AG04449 (cell line): ENCODE measurements around the gene PRDM11.

Experiments
- CTCF ChIA-PET: fragments of 350-600 bp; formaldehyde crosslinking; extraction: SDS; loops from one replicate; lab custom pipeline; 2021; ENCODE audit warnings: antibody characterized with exemption; lab: Yijun Ruan, JAX
- POLR2A ChIA-PET: fragments of 400-600, 350-600 bp; formaldehyde crosslinking; extraction: SDS; loops from one replicate; lab custom pipeline; 2020; ENCODE audit warnings: antibody characterized with exemption, inconsistent platforms; lab: Yijun Ruan, JAX
- DNase-seq: peaks from one replicate; pipeline ENCODE4 v3.0.0-alpha.2; 2010; ENCODE audit warnings: low read depth, low spot score
- H3K4me3 ChIP-seq: 2 replicates; pipeline ENCODE4 v1.5.1; 2011; ENCODE audit warnings: low read depth, mild to moderate bottlenecking, control low read depth, low read length
- CTCF ChIP-seq: IDR thresholded peaks from one replicate; pipeline ENCODE4 v1.5.1; 2011; ENCODE audit warnings: mild to moderate bottlenecking, moderate library complexity, low read length, control low read depth, inconsistent platforms; ENCODE audit not compliant: insufficient read depth; ENCODE audit errors: missing control alignments

PRDM11 gene

DNA sequence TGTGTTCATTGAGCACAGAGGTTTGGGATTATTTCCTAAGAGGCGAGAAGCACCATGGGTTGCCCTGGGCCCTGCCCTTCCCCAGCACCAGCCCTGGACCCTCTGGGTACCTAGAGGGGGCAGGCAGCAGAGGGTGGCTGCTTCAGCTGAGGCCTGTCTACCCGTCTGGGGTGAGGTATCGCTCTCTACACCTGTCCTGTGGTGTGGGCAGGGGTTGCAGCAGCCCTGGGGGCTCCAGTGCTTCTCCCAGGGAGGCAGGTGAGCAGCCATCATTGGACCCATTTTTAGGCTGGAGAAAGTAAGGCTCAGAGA, 15.6 kb downstream of the PRDM11 start:
- ChIA-PET CTCF (interaction anchor here (1.1 to 1.6 kb wide), 2 partner anchors 41 to 51 kb away, joined by 3 to 4 read pairs; no protein-coding TSS in a partner anchor), POLR2A (no interaction called here)
- TF ChIP-seq CTCF = no peak
- H3K4me3 ChIP-seq = no peak overlapping the region
- no peak for DNase-seq

DNA sequence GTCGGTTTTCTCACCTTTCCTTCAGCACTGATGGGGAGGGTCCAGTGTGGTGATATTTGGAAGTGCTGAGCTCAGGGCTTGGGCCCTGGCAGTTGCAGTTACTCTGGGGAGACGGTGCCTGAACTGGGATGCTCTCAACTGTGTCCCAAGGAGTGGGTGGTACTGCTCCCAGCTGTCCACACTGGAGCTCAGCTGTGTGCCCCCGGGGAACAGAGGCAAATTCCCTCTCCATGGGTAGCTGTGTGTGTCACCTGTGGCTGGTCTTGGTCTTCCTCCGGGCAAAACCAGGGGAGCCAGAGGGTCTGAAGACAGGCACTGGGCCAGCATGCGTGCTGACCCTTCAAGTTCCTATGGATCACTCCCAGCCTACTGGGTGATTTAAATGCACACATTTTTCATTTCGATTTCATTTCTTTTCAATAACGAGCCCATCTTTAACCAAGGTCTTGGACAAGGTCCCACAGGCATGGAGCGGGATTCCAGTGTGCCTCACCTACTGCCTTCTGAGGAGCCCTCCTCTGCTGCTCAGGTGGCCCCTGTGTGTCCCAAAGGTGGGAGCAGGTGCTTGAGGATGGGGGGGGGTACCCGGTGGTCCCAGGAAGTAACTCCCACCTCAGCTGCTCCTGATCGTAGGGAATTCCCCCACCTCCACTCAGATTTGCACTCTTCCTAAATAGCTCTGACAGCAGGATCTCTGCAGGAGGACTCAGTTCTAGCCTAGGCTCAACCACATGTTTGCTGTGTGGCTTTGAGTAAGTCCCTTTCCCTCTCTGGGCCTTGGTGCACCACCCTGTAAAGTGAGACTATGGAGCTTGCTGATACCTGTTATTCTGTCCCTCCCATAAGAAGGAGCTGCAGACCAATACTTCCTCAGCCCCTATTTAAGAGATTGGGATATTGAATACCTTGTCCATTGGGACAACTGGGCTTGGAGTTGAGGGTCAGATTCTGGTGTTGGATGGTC, 16.8 kb downstream of the PRDM11 start:
- no peak for TF ChIP-seq CTCF
- ChIA-PET POLR2A (no interaction called here), CTCF (interaction anchor here (0.9 to 1.1 kb wide), 2 partner anchors 53 to 58 kb away, joined by 3 to 4 read pairs; no protein-coding TSS in a partner anchor)
- DNase-seq = no peak
- H3K4me3 ChIP-seq = no peak overlapping the region

- no peak for DNase-seq
- POLR2A ChIA-PET = no interaction called here
- no peak for TF ChIP-seq CTCF
- CTCF ChIA-PET = no interaction called here
- no peak overlapping the region for H3K4me3 ChIP-seq
Measured at GRCh38 chr11:45163956-45164575, 17.6 kb downstream of the PRDM11 start.

DNA sequence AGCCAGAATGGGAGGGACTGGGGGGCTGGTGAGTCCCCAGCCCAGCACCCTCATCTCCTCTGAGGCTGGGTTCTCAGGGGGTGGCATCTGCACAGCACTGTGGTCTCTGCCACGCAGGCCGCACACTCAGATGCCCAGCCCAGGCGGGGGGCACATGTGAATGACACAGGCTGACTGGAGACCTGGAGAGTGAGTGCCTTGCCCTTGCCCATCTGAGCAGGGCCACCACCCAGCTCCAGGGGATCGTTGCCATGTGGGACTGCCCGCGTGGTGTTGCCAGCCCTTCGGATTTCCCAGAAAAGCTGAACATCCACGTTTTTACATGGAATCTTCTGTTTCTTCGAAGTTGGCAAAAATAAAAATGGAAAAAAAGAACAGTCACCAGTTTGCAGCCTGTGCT, 18.9 kb downstream of the PRDM11 start:
- CTCF ChIA-PET = no interaction called here

DNA sequence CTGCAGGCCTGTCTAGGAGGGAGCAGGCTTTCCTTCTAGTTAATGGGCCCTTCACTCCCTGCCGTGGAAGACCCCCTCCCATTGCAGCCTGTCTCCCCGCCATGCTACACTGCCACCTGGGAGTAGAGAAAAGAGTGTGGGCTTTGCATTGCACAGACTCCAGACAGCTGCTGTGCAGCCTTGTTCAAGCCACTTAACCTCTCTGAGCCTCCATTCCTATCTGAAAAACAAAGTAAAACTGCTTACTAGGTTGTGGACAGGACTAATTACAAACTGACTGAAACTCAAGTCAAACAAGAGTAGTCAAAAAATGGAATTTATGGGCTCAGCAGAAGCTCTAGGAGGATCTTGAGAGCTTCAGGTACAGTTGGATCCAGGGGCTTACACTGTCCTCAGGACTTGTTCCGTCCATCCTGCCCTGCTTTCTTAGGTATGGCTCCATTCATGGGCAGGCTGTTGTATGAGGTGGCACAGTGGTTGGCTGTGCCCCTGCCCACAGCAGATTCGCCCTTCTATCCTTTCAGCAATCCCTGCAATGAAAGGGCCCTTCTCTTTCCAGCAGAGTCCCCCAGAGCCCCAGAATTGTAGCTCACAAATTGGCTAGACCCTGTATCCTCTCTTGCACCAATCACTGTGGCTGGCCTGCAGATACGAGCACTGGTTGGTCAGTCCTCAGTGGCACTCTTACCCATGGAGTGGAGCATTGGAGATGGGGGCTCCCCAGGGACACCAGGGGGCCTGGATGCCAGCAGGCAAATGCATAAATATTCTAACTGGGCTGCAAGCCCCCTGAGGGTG, 19.6 kb downstream of the PRDM11 start:
- ChIA-PET POLR2A (no interaction called here), CTCF (interaction anchor here (1.2 kb wide), 2 partner anchors 26 to 239 kb away, joined by 3 to 4 read pairs; no protein-coding TSS in a partner anchor)
- H3K4me3 ChIP-seq = no peak overlapping the region
- DNase-seq = no peak
- TF ChIP-seq CTCF = no peak

More for the DNA sequence above, 18.9 kb downstream of the PRDM11 start:
- TF ChIP-seq CTCF = no peak
- POLR2A ChIA-PET = no interaction called here
- no peak for DNase-seq
- H3K4me3 ChIP-seq = no peak overlapping the region
